Osteoblast (primary cell): ENCODE data around the gene COL19A1. TPM values are rescaled to one million over a fixed set of nuclear protein-coding genes. Genes with fewer than 3 reads are reported as not detected.

Experiments used
- DNase-seq: peaks from one replicate; pipeline ENCODE4 v3.0.0; 2011; ENCODE audit warnings: low spot score, mixed read lengths; ENCODE audit not compliant: insufficient read length; ENCODE audit errors: missing footprints
- H2AFZ ChIP-seq: 2 replicates; pipeline ENCODE4 v1.6.0; 2011; ENCODE audit warnings: mild to moderate bottlenecking, low read length
- H3K27ac ChIP-seq: 2 replicates; pipeline ENCODE4 v1.5.1; 2011; ENCODE audit warnings: mild to moderate bottlenecking, low read depth, low read length, moderate library complexity
- H3K27me3 ChIP-seq: 2 replicates; pipeline ENCODE4 v1.6.0; 2012; ENCODE audit warnings: mild to moderate bottlenecking, control low read depth, inconsistent platforms, low read length, moderate library complexity; ENCODE audit not compliant: insufficient read depth
- H3K36me3 ChIP-seq: 2 replicates; pipeline ENCODE4 v1.5.1; 2011; ENCODE audit warnings: mild to moderate bottlenecking, low read length, control low read depth, moderate library complexity; ENCODE audit not compliant: insufficient read depth
- H3K4me1 ChIP-seq: 2 replicates; pipeline ENCODE4 v1.5.1; 2011; ENCODE audit warnings: mild to moderate bottlenecking, low read length, control low read depth, moderate library complexity; ENCODE audit not compliant: insufficient read depth
- H3K4me2 ChIP-seq: 2 replicates; pipeline ENCODE4 v1.6.0; 2011; ENCODE audit warnings: mild to moderate bottlenecking, low read length; ENCODE audit not compliant: insufficient read depth
- H3K4me3 ChIP-seq: fragments of 200-600 bp; sonication (generic); 3 replicates; pipeline ENCODE4 v1.5.1; 2012; ENCODE audit warnings: mild to moderate bottlenecking, low read length, inconsistent platforms; ENCODE audit not compliant: insufficient read depth
- H3K79me2 ChIP-seq: 2 replicates; pipeline ENCODE4 v1.6.0; 2012; ENCODE audit warnings: mild to moderate bottlenecking, low read length, control low read depth, inconsistent platforms; ENCODE audit not compliant: insufficient read depth
- H3K9me3 ChIP-seq: 2 replicates; pipeline ENCODE4 v1.5.1; 2011; ENCODE audit warnings: low read depth, low read length, control low read depth
- H4K20me1 ChIP-seq: 2 replicates; pipeline ENCODE4 v1.6.0; 2012; ENCODE audit warnings: mild to moderate bottlenecking, low read length, control low read depth; ENCODE audit not compliant: insufficient read depth
- total RNA-seq: library from RNA; depleted of rRNA; stranded (reverse); fragments of >200 nt; gene quantifications from 2 replicates; pipeline ENCODE4 v1.2.3, GENCODE V29; 2012
- TF ChIP-seq, protein P1 (sequence below): IDR thresholded peaks from 2 replicates; pipeline ENCODE4 v1.5.1; 2011; ENCODE audit warnings: mild to moderate bottlenecking, low read depth, low read length, moderate library complexity; ENCODE audit errors: extremely low read depth

COL19A1 gene
- total RNA-seq, 1 donor, result under 0.01 TPM

DNA sequence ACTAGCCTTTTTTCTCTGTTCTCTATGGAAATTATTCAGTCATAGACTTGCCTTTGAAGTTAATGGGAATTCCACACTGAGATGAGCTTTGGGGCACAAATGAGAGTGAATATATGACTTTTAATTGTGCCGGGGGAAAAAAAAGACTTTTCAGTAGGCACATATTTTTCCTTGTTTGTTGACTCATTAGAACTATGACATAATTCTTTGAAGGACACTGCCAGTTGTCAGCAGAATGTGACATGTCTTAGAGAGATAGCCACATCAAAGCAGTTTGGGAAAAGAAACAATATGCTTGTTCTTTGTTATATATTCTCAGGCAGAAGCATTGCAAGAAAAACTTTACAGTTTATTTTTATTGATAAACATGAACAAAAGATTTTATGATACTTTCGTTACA, 298.2 kb downstream of the COL19A1 start:
- Histone ChIP-seq H3K9me3 (no peaks in the 10 kb centered on the region), H3K27me3 (no peaks in the 10 kb centered on the region), H3K27ac (no peak overlapping the region), H2AFZ (no peak overlapping the region), H3K79me2 (no peaks in the 10 kb centered on the region), H3K4me1 (no peaks in the 10 kb centered on the region), H3K36me3 (no peaks in the 10 kb centered on the region), H4K20me1 (no peaks in the 10 kb centered on the region), H3K4me2 (no peak overlapping the region), H3K4me3 (no peak overlapping the region)
- TF ChIP-seq, protein P1, sequence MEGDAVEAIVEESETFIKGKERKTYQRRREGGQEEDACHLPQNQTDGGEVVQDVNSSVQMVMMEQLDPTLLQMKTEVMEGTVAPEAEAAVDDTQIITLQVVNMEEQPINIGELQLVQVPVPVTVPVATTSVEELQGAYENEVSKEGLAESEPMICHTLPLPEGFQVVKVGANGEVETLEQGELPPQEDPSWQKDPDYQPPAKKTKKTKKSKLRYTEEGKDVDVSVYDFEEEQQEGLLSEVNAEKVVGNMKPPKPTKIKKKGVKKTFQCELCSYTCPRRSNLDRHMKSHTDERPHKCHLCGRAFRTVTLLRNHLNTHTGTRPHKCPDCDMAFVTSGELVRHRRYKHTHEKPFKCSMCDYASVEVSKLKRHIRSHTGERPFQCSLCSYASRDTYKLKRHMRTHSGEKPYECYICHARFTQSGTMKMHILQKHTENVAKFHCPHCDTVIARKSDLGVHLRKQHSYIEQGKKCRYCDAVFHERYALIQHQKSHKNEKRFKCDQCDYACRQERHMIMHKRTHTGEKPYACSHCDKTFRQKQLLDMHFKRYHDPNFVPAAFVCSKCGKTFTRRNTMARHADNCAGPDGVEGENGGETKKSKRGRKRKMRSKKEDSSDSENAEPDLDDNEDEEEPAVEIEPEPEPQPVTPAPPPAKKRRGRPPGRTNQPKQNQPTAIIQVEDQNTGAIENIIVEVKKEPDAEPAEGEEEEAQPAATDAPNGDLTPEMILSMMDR, result no peak
- DNase-seq, result no peak

DNA sequence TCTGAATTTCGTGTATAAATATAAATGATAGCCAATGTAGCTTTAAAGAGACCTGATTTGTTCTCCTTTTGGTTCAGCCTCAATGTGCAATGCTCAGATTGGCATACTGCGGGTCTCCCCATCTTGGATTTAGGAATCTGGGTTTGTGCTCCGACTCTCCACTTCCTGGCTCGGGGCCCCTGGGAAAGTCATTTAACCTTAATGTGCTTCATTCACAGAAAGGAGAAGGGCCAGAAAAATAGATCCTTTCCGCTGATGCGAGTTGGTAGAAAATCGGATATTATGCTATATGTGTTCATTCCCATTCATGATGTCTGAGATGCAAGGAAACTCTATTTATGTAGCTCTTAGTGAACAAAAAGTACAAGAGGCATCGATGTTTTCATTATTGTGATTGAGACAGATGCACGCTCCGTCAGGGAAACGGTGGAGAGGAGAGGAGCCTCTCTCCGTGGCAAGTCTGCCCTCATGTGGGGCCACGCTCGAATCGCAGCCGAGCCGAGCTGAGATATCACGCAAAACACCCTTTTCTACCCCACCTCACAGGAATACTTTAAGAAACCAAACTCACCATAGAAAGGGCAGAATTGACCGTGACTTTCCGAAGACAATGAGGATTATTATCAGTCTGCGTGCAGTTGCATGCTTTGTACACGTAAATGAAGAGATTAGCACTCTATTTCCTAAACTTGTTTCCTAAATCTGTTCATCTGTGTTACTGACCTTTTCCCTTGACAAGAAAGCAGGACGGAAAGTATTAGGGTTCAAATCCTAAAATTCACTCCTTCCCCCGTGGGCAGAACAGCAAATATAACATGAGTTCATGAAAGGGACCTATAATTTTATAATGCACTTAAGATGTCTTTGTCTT, 300.0 kb downstream of the COL19A1 start:
- Histone ChIP-seq H3K4me1 (no peaks in the 10 kb centered on the region), H3K36me3 (no peaks in the 10 kb centered on the region), H3K4me2 (peak overlapping the region; percentile 71), H3K9me3 (no peaks in the 10 kb centered on the region), H2AFZ (peak overlapping the region; percentile 71), H3K79me2 (no peaks in the 10 kb centered on the region), H4K20me1 (no peaks in the 10 kb centered on the region), H3K4me3 (peak overlapping the region; percentile 52), H3K27me3 (no peaks in the 10 kb centered on the region), H3K27ac (no peak overlapping the region)
- TF ChIP-seq, protein P1, result peak; percentile 74
- DNase-seq, result no peak

DNA sequence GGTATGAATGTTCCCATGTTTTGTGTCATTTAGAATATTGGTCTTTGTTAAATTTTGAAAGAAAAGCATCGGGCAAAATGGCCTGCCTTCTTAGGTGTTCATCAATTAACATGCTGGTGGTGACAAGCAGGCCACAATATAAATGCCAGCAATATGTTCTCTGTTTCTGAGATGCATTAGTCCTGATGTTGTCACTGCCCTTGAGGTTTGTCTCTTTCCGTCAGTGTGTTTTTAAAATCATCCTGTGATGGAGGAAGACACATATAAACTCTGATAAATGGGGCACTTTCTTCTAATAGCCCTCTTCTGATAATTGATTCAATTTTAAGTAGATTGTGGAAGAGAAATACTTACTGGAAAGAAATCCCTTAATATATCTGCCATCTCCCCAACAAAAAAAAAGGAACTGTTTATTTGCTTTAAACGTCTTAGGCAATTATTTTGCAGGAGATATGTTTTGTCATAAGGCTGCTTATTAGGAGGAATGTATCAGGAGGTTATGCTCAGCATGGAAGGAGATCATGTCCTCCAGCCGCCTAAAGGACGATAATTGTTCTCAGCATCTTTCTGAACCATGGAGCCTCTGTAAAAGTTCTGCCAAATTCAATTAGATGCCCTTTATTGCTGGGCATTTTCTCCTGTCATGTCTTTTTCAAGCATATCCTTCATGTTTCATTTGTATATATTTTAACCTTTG, 302.5 kb downstream of the COL19A1 start:
- no peaks in the 10 kb centered on the region for H4K20me1 ChIP-seq
- no peaks in the 10 kb centered on the region for H3K79me2 ChIP-seq
- H3K9me3 ChIP-seq, result no peaks in the 10 kb centered on the region
- no peak overlapping the region for H3K27ac ChIP-seq
- TF ChIP-seq, protein P1, result no peak
- no peaks in the 10 kb centered on the region for H3K27me3 ChIP-seq
- H2AFZ ChIP-seq, result no peak overlapping the region
- no peak for DNase-seq
- no peak overlapping the region for H3K4me2 ChIP-seq
- no peak overlapping the region for H3K4me3 ChIP-seq
- no peaks in the 10 kb centered on the region for H3K4me1 ChIP-seq
- H3K36me3 ChIP-seq, result no peaks in the 10 kb centered on the region

DNA sequence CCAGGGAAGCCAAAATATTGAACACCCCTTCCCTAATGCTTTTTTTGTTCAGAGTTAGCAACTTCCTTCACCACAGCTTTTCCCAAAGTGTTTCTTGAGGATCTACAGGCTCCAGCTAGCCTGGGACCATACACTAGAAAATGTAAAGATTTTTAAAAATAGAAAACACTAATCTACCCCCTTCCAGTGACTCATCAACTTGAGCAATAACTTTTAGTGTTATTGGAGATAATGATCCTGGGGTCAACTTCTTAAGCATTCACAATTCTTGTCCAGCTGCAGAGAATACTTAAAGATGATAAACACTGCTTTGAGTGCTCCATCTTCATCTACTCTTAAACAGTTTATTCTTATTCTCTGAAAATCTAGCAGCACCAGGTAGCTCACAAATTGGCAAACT, 304.9 kb downstream of the COL19A1 start:
- no peak for DNase-seq
- Histone ChIP-seq H4K20me1 (no peaks in the 10 kb centered on the region), H3K36me3 (no peaks in the 10 kb centered on the region), H3K4me1 (no peaks in the 10 kb centered on the region), H3K79me2 (no peaks in the 10 kb centered on the region), H2AFZ (no peak overlapping the region), H3K27ac (no peak overlapping the region), H3K4me3 (no peak overlapping the region), H3K9me3 (no peaks in the 10 kb centered on the region), H3K27me3 (no peaks in the 10 kb centered on the region), H3K4me2 (no peak overlapping the region)
- TF ChIP-seq, protein P1, result no peak
